Measurements from ENCODE around the gene HAL.

- TF ChIP-seq CTCF (IDR thresholded peaks at IDR 0.05) (no peak), POLR2A (IDR thresholded peaks at IDR 0.05; ENCODE audit: low read depth) (no peak)
These were observed 11.5 kb downstream of the HAL start for GRCh38 chr12:95984682-95985081.

All from esophagus muscularis mucosa (tissue), 3 donors.